Measurements from ENCODE around the gene LRRC31. TPM values are rescaled to one million over a fixed set of nuclear protein-coding genes. Genes with fewer than 3 reads are reported as not detected.

LRRC31 gene
- total RNA-seq, 1 donor from 2014 or later: not detected

GRCh38 chr3:169842960-169843359, 26.8 kb downstream of the LRRC31 start:
- no peak overlapping the region for H3K9ac ChIP-seq (ENCODE audit: low read depth in 1 of 3, low read length in 3 of 3)
- no peaks in the 10 kb centered on the region for H3K27me3 ChIP-seq (ENCODE audit: control insufficient read depth in 3 of 3, insufficient read depth in 3 of 3, low read length in 3 of 3)
- H3K36me3 ChIP-seq (ENCODE audit: control insufficient read depth in 3 of 3, insufficient read depth in 3 of 3, low read length in 3 of 3): no peaks in the 10 kb centered on the region
- H3K4me1 ChIP-seq (ENCODE audit: control insufficient read depth in 3 of 3, insufficient read depth in 3 of 3, low read length in 3 of 3): no peaks in the 10 kb centered on the region
- H3K9me3 ChIP-seq (ENCODE audit: control insufficient read depth in 3 of 3, low read length in 3 of 3): no peaks in the 10 kb centered on the region
- no peak overlapping the region for H3K4me3 ChIP-seq (ENCODE audit: low read length in 3 of 3)
- no peak overlapping the region for H3K27ac ChIP-seq (ENCODE audit: low read depth, low read length)

- H3K27ac ChIP-seq (ENCODE audit: low read depth, low read length): no peak overlapping the region
Measured at GRCh38 chr3:169841171-169841570, 28.6 kb downstream of the LRRC31 start.

GRCh38 chr3:169838511-169839030, 31.2 kb downstream of the LRRC31 start:
- no peaks in the 10 kb centered on the region for H3K9me3 ChIP-seq (ENCODE audit: control insufficient read depth in 3 of 3, low read length in 3 of 3)
- no peaks in the 10 kb centered on the region for H3K36me3 ChIP-seq (ENCODE audit: control insufficient read depth in 3 of 3, insufficient read depth in 3 of 3, low read length in 3 of 3)
- H3K4me3 ChIP-seq (ENCODE audit: low read length in 3 of 3): no peak overlapping the region

More at GRCh38 chr3:169841171-169841570, 28.6 kb downstream of the LRRC31 start:
- Histone ChIP-seq H3K4me3 (ENCODE audit: low read length in 3 of 3) (no peak overlapping the region), H3K9ac (ENCODE audit: low read depth in 1 of 3, low read length in 3 of 3) (no peak overlapping the region), H3K27me3 (ENCODE audit: control insufficient read depth in 3 of 3, insufficient read depth in 3 of 3, low read length in 3 of 3) (no peaks in the 10 kb centered on the region), H3K4me1 (ENCODE audit: control insufficient read depth in 3 of 3, insufficient read depth in 3 of 3, low read length in 3 of 3) (no peaks in the 10 kb centered on the region), H3K36me3 (ENCODE audit: control insufficient read depth in 3 of 3, insufficient read depth in 3 of 3, low read length in 3 of 3) (no peaks in the 10 kb centered on the region), H3K9me3 (ENCODE audit: control insufficient read depth in 3 of 3, low read length in 3 of 3) (no peaks in the 10 kb centered on the region)

GRCh38 chr3:169836942-169837275, 32.8 kb downstream of the LRRC31 start:
- H3K4me1 ChIP-seq (ENCODE audit: control insufficient read depth in 3 of 3, insufficient read depth in 3 of 3, low read length in 3 of 3): no peaks in the 10 kb centered on the region
- no peaks in the 10 kb centered on the region for H3K9me3 ChIP-seq (ENCODE audit: control insufficient read depth in 3 of 3, low read length in 3 of 3)
- H3K27me3 ChIP-seq (ENCODE audit: control insufficient read depth in 3 of 3, insufficient read depth in 3 of 3, low read length in 3 of 3): no peaks in the 10 kb centered on the region
- H3K36me3 ChIP-seq (ENCODE audit: control insufficient read depth in 3 of 3, insufficient read depth in 3 of 3, low read length in 3 of 3): no peaks in the 10 kb centered on the region
- H3K9ac ChIP-seq (ENCODE audit: low read depth in 1 of 3, low read length in 3 of 3): no peak overlapping the region
- no peak overlapping the region for H3K4me3 ChIP-seq (ENCODE audit: low read length in 3 of 3)
- H3K27ac ChIP-seq (ENCODE audit: low read depth, low read length): no peak overlapping the region

More at GRCh38 chr3:169838511-169839030, 31.2 kb downstream of the LRRC31 start:
- H3K4me1 ChIP-seq (ENCODE audit: control insufficient read depth in 3 of 3, insufficient read depth in 3 of 3, low read length in 3 of 3): no peaks in the 10 kb centered on the region
- no peak overlapping the region for H3K27ac ChIP-seq (ENCODE audit: low read depth, low read length)
- H3K27me3 ChIP-seq (ENCODE audit: control insufficient read depth in 3 of 3, insufficient read depth in 3 of 3, low read length in 3 of 3): no peaks in the 10 kb centered on the region
- H3K9ac ChIP-seq (ENCODE audit: low read depth in 1 of 3, low read length in 3 of 3): no peak overlapping the region

GRCh38 chr3:169836078-169836941, 33.4 kb downstream of the LRRC31 start:
- Histone ChIP-seq H3K27me3 (ENCODE audit: control insufficient read depth in 3 of 3, insufficient read depth in 3 of 3, low read length in 3 of 3) (no peaks in the 10 kb centered on the region), H3K4me1 (ENCODE audit: control insufficient read depth in 3 of 3, insufficient read depth in 3 of 3, low read length in 3 of 3) (no peaks in the 10 kb centered on the region), H3K9ac (ENCODE audit: low read depth in 1 of 3, low read length in 3 of 3) (no peak overlapping the region)

GRCh38 chr3:169835533-169835932, 34.2 kb downstream of the LRRC31 start:
- Histone ChIP-seq H3K27me3 (ENCODE audit: control insufficient read depth in 3 of 3, insufficient read depth in 3 of 3, low read length in 3 of 3) (no peaks in the 10 kb centered on the region), H3K27ac (ENCODE audit: low read depth, low read length) (no peak overlapping the region), H3K4me3 (ENCODE audit: low read length in 3 of 3) (no peak overlapping the region), H3K36me3 (ENCODE audit: control insufficient read depth in 3 of 3, insufficient read depth in 3 of 3, low read length in 3 of 3) (no peaks in the 10 kb centered on the region), H3K4me1 (ENCODE audit: control insufficient read depth in 3 of 3, insufficient read depth in 3 of 3, low read length in 3 of 3) (no peaks in the 10 kb centered on the region), H3K9ac (ENCODE audit: low read depth in 1 of 3, low read length in 3 of 3) (no peak overlapping the region), H3K9me3 (ENCODE audit: control insufficient read depth in 3 of 3, low read length in 3 of 3) (no peaks in the 10 kb centered on the region)

More at GRCh38 chr3:169836078-169836941, 33.4 kb downstream of the LRRC31 start:
- Histone ChIP-seq H3K36me3 (ENCODE audit: control insufficient read depth in 3 of 3, insufficient read depth in 3 of 3, low read length in 3 of 3) (no peaks in the 10 kb centered on the region), H3K9me3 (ENCODE audit: control insufficient read depth in 3 of 3, low read length in 3 of 3) (no peaks in the 10 kb centered on the region), H3K27ac (ENCODE audit: low read depth, low read length) (no peak overlapping the region), H3K4me3 (ENCODE audit: low read length in 3 of 3) (no peak overlapping the region)

GRCh38 chr3:169827712-169828111, 42.0 kb downstream of the LRRC31 start:
- Histone ChIP-seq H3K9me3 (ENCODE audit: control insufficient read depth in 3 of 3, low read length in 3 of 3) (no peaks in the 10 kb centered on the region), H3K9ac (ENCODE audit: low read depth in 1 of 3, low read length in 3 of 3) (no peak overlapping the region), H3K27me3 (ENCODE audit: control insufficient read depth in 3 of 3, insufficient read depth in 3 of 3, low read length in 3 of 3) (peaks cover 0 to 2% (median 0%) of the 10 kb centered on the region in 3 donors), H3K4me3 (ENCODE audit: low read length in 3 of 3) (no peak overlapping the region), H3K27ac (ENCODE audit: low read depth, low read length) (no peak overlapping the region), H3K4me1 (ENCODE audit: control insufficient read depth in 3 of 3, insufficient read depth in 3 of 3, low read length in 3 of 3) (no peaks in the 10 kb centered on the region), H3K36me3 (ENCODE audit: control insufficient read depth in 3 of 3, insufficient read depth in 3 of 3, low read length in 3 of 3) (no peaks in the 10 kb centered on the region)

- Histone ChIP-seq H3K9me3 (ENCODE audit: control insufficient read depth in 3 of 3, low read length in 3 of 3) (no peaks in the 10 kb centered on the region), H3K4me3 (ENCODE audit: low read length in 3 of 3) (no peak overlapping the region), H3K27ac (ENCODE audit: low read depth, low read length) (no peak overlapping the region), H3K4me1 (ENCODE audit: control insufficient read depth in 3 of 3, insufficient read depth in 3 of 3, low read length in 3 of 3) (no peaks in the 10 kb centered on the region), H3K36me3 (ENCODE audit: control insufficient read depth in 3 of 3, insufficient read depth in 3 of 3, low read length in 3 of 3) (no peaks in the 10 kb centered on the region), H3K27me3 (ENCODE audit: control insufficient read depth in 3 of 3, insufficient read depth in 3 of 3, low read length in 3 of 3) (peaks cover 0 to 3% (median 3%) of the 10 kb centered on the region in 3 donors), H3K9ac (ENCODE audit: low read depth in 1 of 3, low read length in 3 of 3) (no peak overlapping the region)
Measured at GRCh38 chr3:169825316-169825715, 44.4 kb downstream of the LRRC31 start.

GRCh38 chr3:169822983-169823382, 46.8 kb downstream of the LRRC31 start:
- Histone ChIP-seq H3K9me3 (ENCODE audit: control insufficient read depth in 3 of 3, low read length in 3 of 3) (no peaks in the 10 kb centered on the region), H3K27me3 (ENCODE audit: control insufficient read depth in 3 of 3, insufficient read depth in 3 of 3, low read length in 3 of 3) (peaks cover 0 to 7% (median 5%) of the 10 kb centered on the region in 3 donors), H3K4me1 (ENCODE audit: control insufficient read depth in 3 of 3, insufficient read depth in 3 of 3, low read length in 3 of 3) (no peaks in the 10 kb centered on the region), H3K36me3 (ENCODE audit: control insufficient read depth in 3 of 3, insufficient read depth in 3 of 3, low read length in 3 of 3) (no peaks in the 10 kb centered on the region), H3K27ac (ENCODE audit: low read depth, low read length) (no peak overlapping the region), H3K4me3 (ENCODE audit: low read length in 3 of 3) (no peak overlapping the region), H3K9ac (ENCODE audit: low read depth in 1 of 3, low read length in 3 of 3) (no peak overlapping the region)

GRCh38 chr3:169822540-169822939, 47.2 kb downstream of the LRRC31 start:
- Histone ChIP-seq H3K4me3 (ENCODE audit: low read length in 3 of 3) (no peak overlapping the region), H3K9ac (ENCODE audit: low read depth in 1 of 3, low read length in 3 of 3) (no peak overlapping the region), H3K9me3 (ENCODE audit: control insufficient read depth in 3 of 3, low read length in 3 of 3) (no peaks in the 10 kb centered on the region)

More at GRCh38 chr3:169822540-169822939, 47.2 kb downstream of the LRRC31 start:
- Histone ChIP-seq H3K36me3 (ENCODE audit: control insufficient read depth in 3 of 3, insufficient read depth in 3 of 3, low read length in 3 of 3) (no peaks in the 10 kb centered on the region), H3K4me1 (ENCODE audit: control insufficient read depth in 3 of 3, insufficient read depth in 3 of 3, low read length in 3 of 3) (no peaks in the 10 kb centered on the region), H3K27me3 (ENCODE audit: control insufficient read depth in 3 of 3, insufficient read depth in 3 of 3, low read length in 3 of 3) (peaks cover 0 to 11% (median 5%) of the 10 kb centered on the region in 3 donors), H3K27ac (ENCODE audit: low read depth, low read length) (no peak overlapping the region)
